ENCODE results near the gene AJAP1. TPM values are rescaled to one million over a fixed set of nuclear protein-coding genes. Genes with fewer than 3 reads are reported as not detected.

The AJAP1 gene
- total RNA-seq, 5 donors from 2014 or later (not counting 1 experiment from before 2014, with no cell fraction given), result 0.44 to 4.4 (median 0.61) TPM

DNA sequence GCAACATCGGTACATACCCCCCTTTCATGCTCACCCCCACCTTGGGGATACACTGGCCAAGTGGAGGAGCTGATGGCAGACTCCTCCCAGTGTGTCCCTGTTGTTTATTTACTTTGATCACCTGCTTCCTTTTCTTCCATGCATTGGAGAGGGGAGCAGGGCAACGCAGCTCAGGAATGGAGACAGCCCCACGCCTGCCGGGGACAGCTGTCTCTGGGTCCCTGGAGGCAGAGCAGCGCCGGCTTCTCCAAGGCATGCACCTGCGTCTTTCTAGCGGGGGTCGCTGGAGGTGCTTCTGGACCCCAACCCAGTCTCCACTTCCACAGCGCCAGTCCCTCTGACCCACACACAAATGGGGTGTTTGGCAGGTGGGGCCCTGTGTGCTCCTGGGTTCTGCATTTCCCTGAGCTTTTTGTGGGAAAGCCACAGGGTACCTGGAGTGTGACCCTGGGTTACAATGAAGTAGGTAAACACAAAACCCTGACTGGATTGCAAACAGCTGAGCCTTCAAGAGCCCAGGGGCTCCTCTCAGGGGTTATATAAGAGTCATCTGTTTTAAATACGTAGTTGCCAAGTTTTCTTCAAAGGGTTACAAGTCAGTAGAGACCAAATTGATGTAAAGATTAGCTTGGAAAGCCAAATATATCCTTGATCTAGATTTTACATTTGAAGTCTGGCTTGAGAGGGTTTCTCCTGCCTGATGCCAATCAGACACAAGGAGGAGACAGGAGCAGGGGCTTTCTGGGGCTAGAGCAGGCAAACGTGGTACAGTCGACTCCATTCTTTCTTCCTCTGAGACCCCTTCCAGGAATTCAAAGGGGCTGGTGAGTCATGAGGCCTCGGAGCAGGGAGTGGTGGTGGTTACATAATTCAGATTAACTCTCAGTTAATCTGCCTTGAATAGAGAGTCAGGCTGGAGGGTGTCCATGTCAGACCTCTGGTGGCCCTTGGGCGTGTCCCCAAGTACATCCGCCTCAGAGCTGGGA lies 4.5 kb downstream of the AJAP1 start:
- Histone ChIP-seq H3K36me3 (ENCODE audit: control insufficient read depth in 2 of 2, extremely low read depth in 1 of 2, insufficient read depth in 1 of 2, low read length in 1 of 2) (no peaks in the 10 kb centered on the region), H3K9me3 (no peaks in the 10 kb centered on the region), H3K4me3 (ENCODE audit: control insufficient read depth in 1 of 2, extremely low read depth in 1 of 2, low read length in 1 of 2) (no peak overlapping the region), H3K27me3 (replicated peaks in 1 of 2; ENCODE audit: control insufficient read depth in 2 of 2, extremely low read depth in 1 of 2, insufficient read depth in 2 of 2, low read length in 1 of 2) (peaks cover 12 to 41% of the 10 kb centered on the region in 2 experiments), H3K4me1 (ENCODE audit: control insufficient read depth in 1 of 2, extremely low read depth in 1 of 2, insufficient read depth in 2 of 2, low read length in 2 of 2) (no peaks in the 10 kb centered on the region), H3K27ac (ENCODE audit: low read length) (no peak overlapping the region)
- ATAC-seq (replicated peaks in 1 of 4) (no peak), DNase-seq (no peak)
- WGBS (ENCODE audit: insufficient coverage), result 27% methylated on average over 8 of the region's 16 CpGs
- no peaks in the 10 kb centered on the region for H3K9me3 Mint-ChIP-seq
- H3K4me3 Mint-ChIP-seq, result no peak overlapping the region
- POLR2A ChIA-PET, result no interaction called here
- H3K27me3 Mint-ChIP-seq, result peaks cover 30 to 62% of the 10 kb centered on the region in 2 donors
- no peak overlapping the region for H3K27ac Mint-ChIP-seq
- CTCF ChIA-PET, result no interaction called here
- no peaks in the 10 kb centered on the region for H3K36me3 Mint-ChIP-seq
- peaks cover 0 to 9% (median 7%) of the 10 kb centered on the region in 3 donors for H3K4me1 Mint-ChIP-seq

DNA sequence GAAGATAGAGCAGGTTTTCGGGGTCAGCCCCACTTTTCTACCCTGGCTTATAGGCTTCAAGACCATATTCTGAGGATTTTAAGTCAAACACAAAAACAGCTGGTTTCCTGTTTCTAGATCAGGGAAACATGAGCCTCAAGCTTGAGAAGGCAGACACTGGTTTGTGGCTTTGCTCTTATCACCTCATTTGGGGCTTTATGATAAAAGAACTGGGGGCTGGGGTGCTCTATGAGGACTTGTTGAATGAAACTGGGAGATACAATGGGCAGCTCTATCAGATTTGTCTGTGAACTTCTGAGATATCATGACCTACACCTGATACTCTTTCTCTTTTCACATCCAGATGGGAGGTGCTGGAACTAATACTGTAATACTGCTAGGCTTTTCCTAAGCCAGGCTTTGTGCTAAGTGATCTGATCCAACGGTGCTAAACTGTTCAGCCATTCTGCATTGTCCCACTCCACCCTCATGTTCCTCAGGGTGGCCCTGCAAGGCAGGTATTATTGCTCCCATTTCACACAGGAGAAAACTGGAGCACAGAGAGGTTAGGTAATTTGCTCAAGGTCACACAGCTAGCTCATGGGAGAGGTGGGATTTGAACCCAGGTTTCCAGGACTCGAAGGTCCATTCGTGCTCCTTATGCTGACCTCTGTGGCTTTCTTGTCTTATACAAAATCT lies 6.6 kb downstream of the AJAP1 start:
- Histone ChIP-seq H3K4me3 (ENCODE audit: control insufficient read depth in 1 of 2, extremely low read depth in 1 of 2, low read length in 1 of 2) (no peak overlapping the region), H3K4me1 (ENCODE audit: control insufficient read depth in 1 of 2, extremely low read depth in 1 of 2, insufficient read depth in 2 of 2, low read length in 2 of 2) (no peaks in the 10 kb centered on the region), H3K27ac (ENCODE audit: low read length) (no peak overlapping the region), H3K27me3 (replicated peaks in 1 of 2; ENCODE audit: control insufficient read depth in 2 of 2, extremely low read depth in 1 of 2, insufficient read depth in 2 of 2, low read length in 1 of 2) (peaks cover 12 to 43% of the 10 kb centered on the region in 2 experiments), H3K36me3 (ENCODE audit: control insufficient read depth in 2 of 2, extremely low read depth in 1 of 2, insufficient read depth in 1 of 2, low read length in 1 of 2) (no peaks in the 10 kb centered on the region), H3K9me3 (no peaks in the 10 kb centered on the region)
- Mint-ChIP-seq H3K4me3 (no peak overlapping the region), H3K9me3 (no peaks in the 10 kb centered on the region), H3K36me3 (no peaks in the 10 kb centered on the region), H3K4me1 (peaks cover 0 to 9% (median 7%) of the 10 kb centered on the region in 3 donors), H3K27ac (no peak overlapping the region), H3K27me3 (peaks cover 30 to 67% of the 10 kb centered on the region in 2 donors)
- CTCF ChIA-PET, result no interaction called here
- DNase-seq (no peak), ATAC-seq (replicated peaks in 1 of 4) (peak in 1 of 4 experiments; percentile 48)
- POLR2A ChIA-PET, result no interaction called here
- 55% methylated on average over 2 of the region's 4 CpGs for WGBS (ENCODE audit: insufficient coverage)

DNA sequence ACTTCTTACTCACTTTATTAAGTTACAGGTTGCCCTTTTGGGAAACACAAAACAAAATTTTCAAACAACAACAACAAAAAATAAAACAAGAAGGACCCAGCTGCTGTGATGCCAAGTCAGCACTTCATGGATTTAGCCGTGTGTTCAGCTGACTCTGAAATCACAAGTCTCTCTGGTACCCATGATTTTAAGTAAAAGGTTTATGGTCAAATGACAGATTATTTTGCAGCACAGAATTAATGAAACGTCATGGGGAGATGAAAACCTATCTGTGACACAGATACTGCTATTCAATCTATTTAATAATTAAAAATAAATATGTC lies 7.1 kb downstream of the AJAP1 start:
- ChIA-PET POLR2A (no interaction called here), CTCF (no interaction called here)
- Histone ChIP-seq H3K27ac (ENCODE audit: low read length) (no peak overlapping the region), H3K4me3 (ENCODE audit: control insufficient read depth in 1 of 2, extremely low read depth in 1 of 2, low read length in 1 of 2) (no peak overlapping the region), H3K4me1 (ENCODE audit: control insufficient read depth in 1 of 2, extremely low read depth in 1 of 2, insufficient read depth in 2 of 2, low read length in 2 of 2) (no peaks in the 10 kb centered on the region), H3K27me3 (replicated peaks in 1 of 2; ENCODE audit: control insufficient read depth in 2 of 2, extremely low read depth in 1 of 2, insufficient read depth in 2 of 2, low read length in 1 of 2) (peaks cover 12 to 38% of the 10 kb centered on the region in 2 experiments), H3K9me3 (no peaks in the 10 kb centered on the region), H3K36me3 (ENCODE audit: control insufficient read depth in 2 of 2, extremely low read depth in 1 of 2, insufficient read depth in 1 of 2, low read length in 1 of 2) (no peaks in the 10 kb centered on the region)
- Mint-ChIP-seq H3K27me3 (peaks cover 26 to 62% of the 10 kb centered on the region in 2 donors), H3K36me3 (no peaks in the 10 kb centered on the region), H3K9me3 (no peaks in the 10 kb centered on the region), H3K4me1 (peaks cover 0 to 5% (median 4%) of the 10 kb centered on the region in 3 donors), H3K4me3 (no peak overlapping the region), H3K27ac (no peak overlapping the region)
- ATAC-seq (replicated peaks in 1 of 4) (no peak), DNase-seq (no peak)
- WGBS (ENCODE audit: insufficient coverage), result 100% methylated on average over 1 of the region's 2 CpGs

DNA sequence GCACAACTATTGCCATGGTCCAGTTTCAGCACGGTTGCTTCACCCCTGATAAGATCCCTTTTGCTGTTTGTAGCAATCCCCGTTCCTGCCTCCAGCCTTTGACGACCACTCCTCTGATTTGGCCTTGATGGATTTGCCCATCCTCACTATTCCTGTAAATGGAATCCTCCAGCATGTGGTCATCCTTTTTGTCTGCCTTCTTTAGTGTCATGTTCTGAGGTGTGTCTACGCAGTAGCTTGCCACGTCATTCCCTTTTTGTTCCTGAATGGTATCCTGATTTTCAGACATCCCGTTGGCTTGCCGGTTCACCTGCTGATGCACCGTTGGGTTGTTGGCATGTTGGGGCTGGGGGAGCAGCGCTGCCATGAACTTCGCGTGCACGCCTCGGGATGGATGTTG lies 7.8 kb downstream of the AJAP1 start:
- H3K27me3 Mint-ChIP-seq, result peaks cover 20 to 56% of the 10 kb centered on the region in 2 donors
- Histone ChIP-seq H3K4me1 (ENCODE audit: control insufficient read depth in 1 of 2, extremely low read depth in 1 of 2, insufficient read depth in 2 of 2, low read length in 2 of 2) (no peaks in the 10 kb centered on the region), H3K27ac (ENCODE audit: low read length) (no peak overlapping the region), H3K9me3 (no peaks in the 10 kb centered on the region), H3K36me3 (ENCODE audit: control insufficient read depth in 2 of 2, extremely low read depth in 1 of 2, insufficient read depth in 1 of 2, low read length in 1 of 2) (no peaks in the 10 kb centered on the region), H3K4me3 (ENCODE audit: control insufficient read depth in 1 of 2, extremely low read depth in 1 of 2, low read length in 1 of 2) (no peak overlapping the region), H3K27me3 (replicated peaks in 1 of 2; ENCODE audit: control insufficient read depth in 2 of 2, extremely low read depth in 1 of 2, insufficient read depth in 2 of 2, low read length in 1 of 2) (peaks cover 12 to 34% of the 10 kb centered on the region in 2 experiments)
- ChIA-PET POLR2A (no interaction called here), CTCF (no interaction called here)
- ATAC-seq (replicated peaks in 1 of 4) (no peak), DNase-seq (no peak)
- WGBS (ENCODE audit: insufficient coverage), result 87% methylated on average over 12 of the region's 13 CpGs
- no peak overlapping the region for H3K27ac Mint-ChIP-seq
- H3K9me3 Mint-ChIP-seq, result no peaks in the 10 kb centered on the region
- H3K4me1 Mint-ChIP-seq, result peaks cover 0 to 2% (median 0%) of the 10 kb centered on the region in 3 donors
- no peaks in the 10 kb centered on the region for H3K36me3 Mint-ChIP-seq
- no peak overlapping the region for H3K4me3 Mint-ChIP-seq

DNA sequence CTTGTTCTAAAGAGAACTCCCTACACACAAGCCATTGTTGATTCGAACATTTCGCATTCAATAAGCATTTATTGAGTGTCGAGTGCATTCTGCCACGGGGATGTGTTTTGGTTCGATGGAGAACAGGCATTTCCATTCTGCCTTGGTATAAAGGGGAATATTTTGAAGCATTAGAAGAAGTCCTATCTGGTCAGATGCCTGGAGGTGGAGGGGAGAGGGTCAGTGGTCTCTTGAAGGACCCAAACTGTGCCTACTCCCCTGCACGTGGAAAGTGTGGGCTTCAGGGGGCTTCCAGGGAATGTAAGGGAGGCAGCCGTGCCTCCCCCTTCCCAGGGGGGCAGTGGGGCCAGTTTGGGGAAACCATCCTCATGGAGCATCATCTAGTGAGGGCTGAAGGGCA lies 8.3 kb downstream of the AJAP1 start:
- ChIA-PET CTCF (no interaction called here), POLR2A (no interaction called here)
- ATAC-seq (replicated peaks in 1 of 4) (no peak), DNase-seq (no peak)
- H3K27ac ChIP-seq (ENCODE audit: low read length), result no peak overlapping the region
- no peaks in the 10 kb centered on the region for H3K36me3 ChIP-seq (ENCODE audit: control insufficient read depth in 2 of 2, extremely low read depth in 1 of 2, insufficient read depth in 1 of 2, low read length in 1 of 2)
- Mint-ChIP-seq H3K4me3 (no peak overlapping the region), H3K9me3 (no peaks in the 10 kb centered on the region), H3K27me3 (peaks cover 17 to 52% of the 10 kb centered on the region in 2 donors), H3K4me1 (peaks cover 0 to 2% (median 0%) of the 10 kb centered on the region in 3 donors), H3K36me3 (no peaks in the 10 kb centered on the region), H3K27ac (no peak overlapping the region)
- H3K4me3 ChIP-seq (ENCODE audit: control insufficient read depth in 1 of 2, extremely low read depth in 1 of 2, low read length in 1 of 2), result no peak overlapping the region
- no peaks in the 10 kb centered on the region for H3K4me1 ChIP-seq (ENCODE audit: control insufficient read depth in 1 of 2, extremely low read depth in 1 of 2, insufficient read depth in 2 of 2, low read length in 2 of 2)
- WGBS (ENCODE audit: insufficient coverage), result 77% methylated on average over 7 of the region's 7 CpGs
- H3K9me3 ChIP-seq, result no peaks in the 10 kb centered on the region
- H3K27me3 ChIP-seq (replicated peaks in 1 of 2; ENCODE audit: control insufficient read depth in 2 of 2, extremely low read depth in 1 of 2, insufficient read depth in 2 of 2, low read length in 1 of 2), result peaks cover 10 to 30% of the 10 kb centered on the region in 2 experiments

DNA sequence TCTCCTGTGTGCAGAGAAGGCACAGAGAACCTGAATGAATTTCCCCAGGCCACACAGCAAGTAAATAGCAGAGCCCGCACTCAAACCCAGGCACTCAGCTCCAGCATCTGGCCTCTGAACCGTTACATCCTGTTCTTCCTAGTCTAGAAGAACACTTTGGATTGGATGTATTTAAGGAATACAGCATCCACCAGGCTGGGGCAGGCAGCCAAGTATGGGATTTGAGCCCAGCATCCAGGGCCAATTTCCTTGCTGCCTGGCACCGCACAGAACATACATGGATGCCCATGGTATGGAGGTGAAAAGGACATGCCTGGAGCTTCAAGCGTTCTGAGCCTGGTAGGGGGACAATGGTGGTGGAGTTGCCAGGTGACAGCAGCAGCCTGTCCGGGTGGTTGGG lies 9.7 kb downstream of the AJAP1 start:
- DNase-seq (no peak), ATAC-seq (replicated peaks in 1 of 4) (no peak)
- Mint-ChIP-seq H3K4me3 (no peak overlapping the region), H3K9me3 (no peaks in the 10 kb centered on the region), H3K27me3 (peaks cover 16 to 41% of the 10 kb centered on the region in 2 donors), H3K27ac (no peak overlapping the region), H3K36me3 (no peaks in the 10 kb centered on the region), H3K4me1 (peaks cover 0 to 2% (median 0%) of the 10 kb centered on the region in 3 donors)
- 85% methylated on average over 3 of the region's 5 CpGs for WGBS (ENCODE audit: insufficient coverage)
- Histone ChIP-seq H3K4me1 (ENCODE audit: control insufficient read depth in 1 of 2, extremely low read depth in 1 of 2, insufficient read depth in 2 of 2, low read length in 2 of 2) (no peaks in the 10 kb centered on the region), H3K4me3 (ENCODE audit: control insufficient read depth in 1 of 2, extremely low read depth in 1 of 2, low read length in 1 of 2) (no peak overlapping the region), H3K9me3 (no peaks in the 10 kb centered on the region), H3K27me3 (replicated peaks in 1 of 2; ENCODE audit: control insufficient read depth in 2 of 2, extremely low read depth in 1 of 2, insufficient read depth in 2 of 2, low read length in 1 of 2) (peaks cover 2 to 17% of the 10 kb centered on the region in 2 experiments), H3K36me3 (ENCODE audit: control insufficient read depth in 2 of 2, extremely low read depth in 1 of 2, insufficient read depth in 1 of 2, low read length in 1 of 2) (no peaks in the 10 kb centered on the region), H3K27ac (ENCODE audit: low read length) (no peak overlapping the region)
- ChIA-PET CTCF (no interaction called here), POLR2A (no interaction called here)

Data from T-cell (primary cell).